Endometrium (tissue), 2 donors: ENCODE measurements around the gene BCL7A.

Source experiments
- FAIRE-seq: peaks from 2 replicates; lab custom pipeline; 2012; peaks lifted over from hg19 to GRCh38; lab: Jason Lieb, UNC
- donor health status: control.
- donor health status: control.

BCL7A gene

GRCh38 chr12:122001466-122002209 lies 20.0 kb upstream of the BCL7A start:
- no peak for FAIRE-seq

DNA sequence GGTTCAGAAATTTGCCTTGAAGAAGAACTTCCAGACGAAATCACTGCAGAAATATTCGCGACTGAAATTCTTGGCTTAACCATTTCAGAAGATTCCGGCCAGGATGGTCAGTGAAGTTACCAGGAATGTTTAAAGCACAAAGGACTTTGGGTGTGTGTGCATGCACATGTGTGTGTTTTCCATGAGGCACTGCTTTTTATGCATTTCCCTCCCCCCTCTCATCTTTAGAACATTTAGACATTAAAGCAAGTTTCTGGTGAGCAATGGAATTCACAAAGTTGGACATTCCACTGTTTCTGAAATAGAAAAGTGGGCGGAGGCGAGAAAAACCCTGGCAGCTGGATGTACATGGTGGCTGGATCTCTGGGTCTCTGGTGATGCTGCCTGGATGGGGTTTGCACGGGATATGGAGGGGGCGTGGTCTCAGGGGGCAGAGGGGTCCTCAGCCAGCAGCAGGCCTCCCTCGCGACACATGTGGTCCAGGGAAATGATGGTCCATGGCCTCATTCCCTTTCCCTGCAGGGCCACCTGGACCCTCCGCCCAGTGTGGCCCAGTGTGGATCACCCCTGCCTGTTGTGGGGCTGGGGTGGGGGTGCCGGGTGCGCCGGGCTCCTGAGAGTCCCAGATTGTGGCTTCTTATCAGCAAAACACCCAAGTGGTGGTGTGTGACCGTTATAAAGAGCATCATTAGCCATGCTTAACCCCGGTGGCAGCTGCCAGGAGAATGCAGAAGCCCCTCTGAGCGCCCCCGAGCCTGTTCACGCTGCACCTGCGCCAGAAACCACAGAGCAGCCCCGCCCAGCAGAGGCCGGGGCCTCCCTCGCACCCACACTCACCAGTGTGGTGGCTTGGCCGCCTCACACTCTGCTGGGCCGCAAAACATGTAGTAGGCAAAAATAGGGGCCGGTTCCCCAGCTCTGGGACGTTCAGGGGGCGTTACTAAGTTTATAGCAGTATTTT lies 17.8 kb upstream of the BCL7A start:
- FAIRE-seq, result no peak

GRCh38 chr12:122004633-122005071 lies 17.0 kb upstream of the BCL7A start:
- FAIRE-seq, result no peak

DNA sequence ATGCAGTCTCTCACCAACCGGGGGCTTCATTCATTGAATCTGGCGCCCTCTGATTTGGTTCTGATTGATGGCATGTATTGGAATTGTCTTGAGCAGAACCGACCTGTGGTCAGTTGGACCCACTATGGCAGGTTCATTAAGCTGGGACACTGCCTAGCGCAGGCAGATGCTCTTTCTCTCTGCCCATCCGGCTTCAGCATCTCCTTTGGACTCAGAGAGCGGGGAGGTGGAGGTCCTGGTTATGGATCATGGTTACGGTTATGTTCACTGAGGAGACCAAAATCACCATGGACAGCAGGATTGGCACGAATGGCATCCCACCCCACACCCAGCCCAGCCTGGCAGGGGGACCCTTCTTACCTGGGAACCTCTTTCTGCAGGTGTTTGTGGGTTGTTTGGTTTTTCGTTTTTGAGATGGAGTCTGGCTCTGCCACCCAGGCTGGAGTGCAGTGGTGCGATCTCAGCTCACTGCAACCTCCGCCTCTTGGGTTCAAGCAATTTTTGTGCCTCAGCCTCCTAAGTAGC lies 16.4 kb upstream of the BCL7A start:
- FAIRE-seq, result no peak

DNA sequence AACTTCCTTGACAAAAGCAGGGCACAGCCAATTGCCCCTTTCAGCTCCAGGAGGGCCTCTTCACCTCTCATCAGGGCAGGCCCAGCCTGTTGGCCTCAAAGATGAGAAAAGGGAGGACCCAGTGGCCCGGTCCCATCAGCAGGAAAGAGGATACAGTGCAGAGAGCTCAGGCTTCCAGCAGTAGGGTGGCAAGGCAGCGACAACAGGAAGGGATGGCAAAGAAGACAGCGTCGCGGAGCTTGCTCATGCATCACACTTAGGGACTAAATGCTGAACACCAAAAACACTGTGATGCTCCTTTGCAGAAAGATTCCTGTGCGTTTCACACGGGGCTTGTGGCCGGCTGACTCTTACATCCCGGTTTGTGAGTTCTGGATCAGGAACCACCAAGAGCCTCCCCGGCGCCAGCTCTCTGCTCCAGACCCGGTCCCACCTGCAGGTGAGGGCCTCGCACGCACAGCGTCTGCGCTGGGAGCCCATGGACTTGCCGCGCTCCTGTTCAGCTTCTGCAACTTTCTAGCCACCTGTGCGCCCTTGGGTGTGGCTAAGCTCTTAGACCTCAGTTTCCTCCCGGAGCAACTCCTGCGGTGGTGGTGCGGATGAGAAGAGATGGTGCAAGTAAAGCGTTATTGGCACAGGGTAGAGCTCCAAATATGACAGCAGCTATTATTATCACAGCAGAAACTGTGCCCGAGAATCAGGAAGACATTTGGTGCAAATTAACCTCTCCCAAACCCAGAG lies 15.3 kb upstream of the BCL7A start:
- no peak for FAIRE-seq

DNA sequence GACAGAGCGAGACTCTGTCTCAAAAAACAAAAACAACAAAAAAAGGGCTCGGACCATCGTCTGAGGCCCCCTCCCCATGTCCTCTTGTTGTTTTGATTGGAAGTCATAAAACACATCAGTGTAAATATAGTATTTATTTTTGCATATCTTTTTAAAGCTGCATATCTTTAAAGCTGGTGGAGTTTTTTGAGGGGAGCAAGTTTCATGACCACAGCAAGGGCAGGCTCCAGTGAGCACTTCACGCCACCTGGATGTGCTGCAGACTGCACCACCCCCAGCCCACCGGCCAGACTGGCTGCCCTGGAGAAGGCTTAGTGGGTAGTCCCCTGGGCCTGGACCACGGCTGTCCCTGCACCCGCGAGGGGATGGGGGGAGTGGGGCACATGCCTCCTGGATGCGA lies 11.9 kb upstream of the BCL7A start:
- FAIRE-seq, result no peak

- FAIRE-seq, result no peak
Measured at GRCh38 chr12:122012184-122012583, 9.5 kb upstream of the BCL7A start.

DNA sequence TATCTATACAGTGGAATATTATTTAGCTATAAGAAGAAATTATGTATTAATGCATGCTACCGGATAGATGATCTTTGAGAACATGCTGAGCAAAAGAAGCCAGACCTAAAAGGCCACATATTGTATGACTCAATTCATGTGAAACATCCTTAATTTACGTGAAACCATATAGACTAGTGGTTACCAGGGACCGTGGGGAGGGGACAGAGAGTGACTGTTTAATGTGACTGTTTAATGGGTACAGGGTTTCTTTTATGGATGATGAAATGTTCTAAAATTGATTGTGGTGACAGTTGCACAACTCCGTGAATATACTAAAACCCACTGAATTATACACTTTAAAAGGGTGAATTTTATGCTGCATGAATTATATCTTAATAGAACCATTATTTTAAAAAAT lies 8.5 kb upstream of the BCL7A start:
- FAIRE-seq, result no peak

GRCh38 chr12:122013791-122014590 lies 7.7 kb upstream of the BCL7A start:
- FAIRE-seq, result no peak

DNA sequence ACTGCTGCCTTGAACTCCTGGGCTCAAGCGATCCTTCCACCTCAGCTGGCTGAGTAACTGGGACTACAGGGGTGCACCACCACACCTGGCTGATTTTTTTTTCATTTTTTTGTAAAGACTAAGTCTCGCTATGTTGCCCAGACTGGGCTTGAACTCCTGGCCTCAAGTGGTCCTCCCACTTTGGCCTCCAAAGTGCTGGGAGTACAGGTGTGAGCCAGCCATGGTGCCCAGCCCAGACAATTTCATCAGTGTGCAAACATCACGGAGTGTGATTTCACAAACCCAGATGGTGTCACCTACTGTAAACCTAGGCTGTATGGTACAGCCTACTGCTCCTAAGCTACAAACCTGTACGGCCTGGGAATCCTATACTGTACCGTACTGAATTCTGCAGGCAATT lies 6.9 kb upstream of the BCL7A start:
- FAIRE-seq, result no peak

DNA sequence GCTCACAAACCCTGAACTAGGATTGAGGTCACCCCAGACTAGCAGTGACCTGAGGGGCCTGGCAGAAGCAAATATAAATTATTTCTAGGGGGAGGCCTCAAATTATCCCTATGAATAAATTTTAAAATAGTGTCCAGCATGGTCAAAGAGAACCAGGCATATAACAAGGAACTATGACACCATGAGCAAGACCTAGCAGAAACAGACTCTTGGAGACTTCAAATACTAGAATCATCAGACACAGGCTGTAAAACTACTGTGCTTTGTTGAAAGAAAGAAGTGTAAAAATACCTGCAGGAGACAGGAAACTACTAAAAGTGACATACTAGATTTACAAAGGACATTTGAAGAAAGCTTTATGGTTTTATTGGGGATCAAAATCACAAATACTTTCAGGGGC lies 3.2 kb upstream of the BCL7A start:
- no peak for FAIRE-seq

GRCh38 chr12:122018937-122019336 lies 2.7 kb upstream of the BCL7A start:
- no peak for FAIRE-seq

- FAIRE-seq, result no peak
Measured at GRCh38 chr12:122020795-122021192, 890 bp upstream of the BCL7A start.

DNA sequence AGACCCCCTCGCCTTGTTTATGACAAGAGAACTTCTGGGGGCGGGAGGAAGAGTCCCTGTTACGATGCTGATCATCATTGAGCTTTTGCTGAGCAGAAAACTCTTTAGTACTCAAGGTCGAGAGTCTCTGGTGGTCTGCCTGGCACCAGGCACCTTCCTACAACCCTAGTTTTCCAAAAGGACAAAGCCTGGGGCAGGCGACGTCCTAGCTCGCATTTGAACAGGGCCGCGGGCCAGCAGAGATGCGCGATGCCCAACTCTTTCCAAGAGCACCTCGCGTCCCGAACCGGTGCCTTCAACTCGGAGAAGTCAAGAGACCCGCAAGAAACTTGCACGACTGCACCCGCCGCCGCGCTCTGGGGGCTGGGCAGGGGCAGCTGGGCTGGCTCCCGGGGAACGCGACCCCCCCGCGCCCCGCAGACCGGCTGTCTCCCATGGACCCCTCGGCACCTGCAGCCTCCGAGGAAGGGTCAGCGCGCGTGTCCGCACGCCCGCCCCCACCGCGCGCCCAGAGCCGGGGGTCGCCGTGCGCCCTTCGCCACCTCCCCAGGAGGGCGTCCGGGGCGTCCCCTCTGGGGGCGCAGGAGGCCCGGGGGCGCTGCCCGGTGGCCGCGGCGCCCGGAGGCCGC lies 377 bp upstream of the BCL7A start:
- no peak for FAIRE-seq

DNA sequence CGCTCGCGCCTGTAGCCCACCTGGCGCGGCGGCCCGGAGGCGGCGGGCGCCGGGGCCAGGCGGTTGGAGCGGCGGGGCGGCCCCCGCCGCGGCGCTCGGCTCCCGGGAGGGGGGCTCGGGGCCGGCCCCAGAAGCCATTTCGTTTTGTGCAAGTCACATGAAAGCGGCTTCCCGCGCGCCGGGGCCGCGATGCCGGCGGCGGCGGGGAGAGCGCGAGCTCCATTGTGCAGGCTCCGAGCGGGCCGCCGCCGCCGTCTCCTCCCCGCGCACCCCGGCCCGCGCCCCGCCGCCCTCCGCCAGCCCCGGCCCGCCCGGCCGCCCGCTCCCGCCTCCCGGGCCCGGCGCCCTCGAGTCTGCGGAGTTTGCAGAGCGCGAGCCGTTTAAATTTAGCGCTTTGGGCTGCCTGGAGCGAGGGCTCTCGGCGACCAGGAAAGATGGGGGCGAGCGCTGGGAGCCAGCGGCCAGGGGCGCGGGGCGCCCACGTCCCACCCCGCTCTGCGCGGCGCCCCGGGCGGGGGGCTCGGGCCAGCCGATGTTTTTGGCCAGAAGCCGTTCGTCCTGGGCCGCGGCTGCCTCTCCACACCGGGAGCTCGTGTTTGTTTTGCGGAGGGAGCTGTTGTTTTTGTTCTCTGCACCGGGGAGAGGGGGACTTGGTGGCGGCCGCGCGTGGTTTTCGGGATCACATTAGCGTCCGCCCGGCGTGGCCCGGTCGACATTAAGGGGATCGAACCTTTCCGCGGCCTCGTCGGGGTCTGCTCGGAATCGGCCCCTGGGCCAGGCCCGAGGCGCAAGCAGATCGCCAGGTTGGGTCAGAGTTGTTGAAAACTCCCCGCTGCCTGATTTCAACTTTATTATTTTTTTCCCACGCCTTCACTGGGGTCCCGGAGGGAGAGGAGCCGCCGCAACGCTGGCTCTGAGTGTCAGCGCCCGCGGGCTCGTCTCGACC lies 982 bp downstream of the BCL7A start:
- FAIRE-seq, result no peak

DNA sequence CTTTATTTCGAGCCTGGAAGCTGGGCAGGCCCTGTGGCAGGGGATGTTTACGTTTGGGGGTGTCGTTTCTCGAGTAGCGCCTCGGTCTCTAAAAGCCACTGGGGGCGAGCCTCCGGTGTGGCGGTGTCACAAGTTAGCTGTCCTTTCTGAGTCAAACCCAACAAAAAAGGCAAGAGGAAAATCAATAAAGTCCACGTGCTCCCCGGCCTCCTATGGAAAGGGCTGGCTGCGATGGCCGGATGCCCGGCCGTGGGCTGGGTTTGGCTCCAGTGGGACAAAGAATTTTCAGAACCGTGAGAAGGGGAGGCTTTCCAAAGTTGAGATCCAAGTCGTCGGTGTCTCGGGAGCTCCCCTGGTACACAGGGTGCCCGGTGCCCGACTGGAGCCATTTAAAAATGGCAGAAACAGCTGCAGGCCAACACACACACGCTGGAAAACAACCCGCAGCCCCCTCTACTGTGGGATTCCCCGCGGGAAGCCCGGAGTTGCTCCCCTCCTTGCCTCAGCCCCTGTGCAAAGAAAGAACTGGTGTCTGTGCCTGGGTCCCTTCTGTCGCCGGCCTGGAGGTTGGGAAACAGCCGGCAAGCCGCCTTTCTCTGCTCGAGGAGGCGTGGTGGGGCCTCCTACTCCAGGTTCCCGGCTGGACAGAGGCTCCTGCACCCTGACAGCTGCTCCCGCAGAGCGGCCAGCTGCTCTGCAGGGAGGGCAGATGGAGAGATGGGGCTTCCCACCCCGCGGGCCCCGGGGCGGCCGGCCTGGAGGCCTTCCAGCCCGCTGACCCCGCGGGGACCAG lies 1.9 kb downstream of the BCL7A start:
- FAIRE-seq, result no peak

- FAIRE-seq, result no peak
Measured at GRCh38 chr12:122024132-122024785, 2.6 kb downstream of the BCL7A start.

DNA sequence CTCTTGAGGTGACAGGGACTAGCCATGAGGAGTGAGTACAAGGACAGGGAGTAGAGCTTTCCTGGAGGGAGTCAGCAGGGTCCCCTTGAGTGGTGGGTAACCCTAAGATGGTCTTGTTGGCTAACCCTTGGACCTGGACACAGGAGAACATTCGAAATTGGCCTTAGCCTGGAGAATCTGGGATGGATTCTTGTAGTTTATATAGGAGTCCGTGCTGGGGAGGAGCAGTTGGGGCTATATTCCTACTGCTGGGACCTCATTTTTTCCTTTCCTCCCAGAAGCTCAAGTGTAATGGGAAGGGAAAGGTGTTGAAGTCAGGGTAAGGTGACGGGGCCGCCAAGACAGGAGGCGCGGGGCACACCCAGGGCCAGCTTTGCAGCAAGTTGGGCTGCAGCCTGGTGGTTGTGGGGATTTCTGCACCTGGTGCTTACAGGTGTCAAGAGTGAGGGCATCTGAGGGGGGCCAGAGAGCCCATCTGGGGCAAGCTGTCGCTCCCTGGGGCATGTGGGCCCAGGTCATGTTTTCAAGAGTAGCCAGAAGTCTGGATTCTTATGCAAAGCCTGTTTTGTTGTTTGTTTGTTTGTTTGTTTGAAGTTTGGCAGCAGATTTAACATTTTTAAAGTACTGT lies 5.1 kb downstream of the BCL7A start:
- FAIRE-seq, result no peak
